Rectal smooth muscle tissue (tissue), 1 donor: ENCODE results near the gene CPNE7.

Experiments used
- H3K27ac ChIP-seq: one replicate; pipeline ENCODE4 v1.7.0; 2013; ENCODE audit warnings: low read depth, low read length, inconsistent platforms
- H3K27me3 ChIP-seq: one replicate; pipeline ENCODE4 v1.7.0; 2013; ENCODE audit warnings: low read length; ENCODE audit not compliant: control insufficient read depth, insufficient read depth
- H3K36me3 ChIP-seq: one replicate; pipeline ENCODE4 v1.7.0; 2013; ENCODE audit warnings: low read length; ENCODE audit not compliant: control insufficient read depth, insufficient read depth
- H3K4me1 ChIP-seq: one replicate; pipeline ENCODE4 v1.7.0; 2013; ENCODE audit warnings: low read length; ENCODE audit not compliant: control insufficient read depth, insufficient read depth
- H3K4me3 ChIP-seq: one replicate; pipeline ENCODE4 v1.7.0; 2013; ENCODE audit warnings: low read length
- H3K9ac ChIP-seq: one replicate; pipeline ENCODE4 v1.7.0; 2013; ENCODE audit warnings: low read length

The CPNE7 gene

DNA sequence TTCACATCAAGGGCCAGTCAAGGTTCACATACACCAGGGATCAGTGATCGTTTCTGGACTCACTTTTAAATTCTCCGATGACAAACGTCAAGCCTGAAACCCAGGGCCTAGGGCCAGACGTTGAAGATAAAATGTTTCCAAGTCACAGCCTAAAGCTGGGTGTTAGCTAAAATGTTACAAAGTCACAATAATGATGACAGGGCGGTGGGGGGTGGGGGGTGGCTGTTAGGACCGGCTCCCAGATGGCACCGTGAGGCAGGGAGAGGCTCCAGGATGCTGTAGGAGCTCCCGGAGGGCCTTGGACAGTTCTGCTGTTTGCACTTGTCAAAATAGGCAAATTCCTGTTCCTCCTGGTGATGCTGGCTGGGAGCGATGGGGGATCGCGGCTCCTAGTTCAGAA lies 31.4 kb upstream of the CPNE7 start:
- Histone ChIP-seq H3K4me3 (no peak overlapping the region), H3K36me3 (peaks cover 8% of the 10 kb centered on the region), H3K4me1 (no peaks in the 10 kb centered on the region), H3K27ac (no peak overlapping the region), H3K9ac (no peak overlapping the region), H3K27me3 (no peaks in the 10 kb centered on the region)

DNA sequence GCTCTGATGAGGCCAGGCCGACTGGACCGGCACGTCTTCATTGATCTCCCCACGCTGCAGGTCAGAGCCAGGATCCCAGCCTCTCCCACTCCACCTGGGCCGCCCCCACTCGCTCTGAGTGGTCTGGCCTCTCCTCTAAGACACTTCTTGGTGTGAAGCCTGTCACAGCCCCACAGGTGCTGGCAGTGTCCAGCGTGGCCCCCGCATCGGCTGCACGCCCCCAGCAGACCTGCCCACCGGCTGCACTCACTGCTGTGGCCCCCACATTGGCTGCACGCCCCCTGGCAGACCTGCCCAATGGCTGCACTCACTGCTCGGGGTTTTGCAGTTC lies 30.9 kb upstream of the CPNE7 start:
- peaks cover 10% of the 10 kb centered on the region for H3K36me3 ChIP-seq
- H3K4me1 ChIP-seq: no peaks in the 10 kb centered on the region
- no peaks in the 10 kb centered on the region for H3K27me3 ChIP-seq
- H3K4me3 ChIP-seq: no peak overlapping the region
- no peak overlapping the region for H3K27ac ChIP-seq
- H3K9ac ChIP-seq: no peak overlapping the region

DNA sequence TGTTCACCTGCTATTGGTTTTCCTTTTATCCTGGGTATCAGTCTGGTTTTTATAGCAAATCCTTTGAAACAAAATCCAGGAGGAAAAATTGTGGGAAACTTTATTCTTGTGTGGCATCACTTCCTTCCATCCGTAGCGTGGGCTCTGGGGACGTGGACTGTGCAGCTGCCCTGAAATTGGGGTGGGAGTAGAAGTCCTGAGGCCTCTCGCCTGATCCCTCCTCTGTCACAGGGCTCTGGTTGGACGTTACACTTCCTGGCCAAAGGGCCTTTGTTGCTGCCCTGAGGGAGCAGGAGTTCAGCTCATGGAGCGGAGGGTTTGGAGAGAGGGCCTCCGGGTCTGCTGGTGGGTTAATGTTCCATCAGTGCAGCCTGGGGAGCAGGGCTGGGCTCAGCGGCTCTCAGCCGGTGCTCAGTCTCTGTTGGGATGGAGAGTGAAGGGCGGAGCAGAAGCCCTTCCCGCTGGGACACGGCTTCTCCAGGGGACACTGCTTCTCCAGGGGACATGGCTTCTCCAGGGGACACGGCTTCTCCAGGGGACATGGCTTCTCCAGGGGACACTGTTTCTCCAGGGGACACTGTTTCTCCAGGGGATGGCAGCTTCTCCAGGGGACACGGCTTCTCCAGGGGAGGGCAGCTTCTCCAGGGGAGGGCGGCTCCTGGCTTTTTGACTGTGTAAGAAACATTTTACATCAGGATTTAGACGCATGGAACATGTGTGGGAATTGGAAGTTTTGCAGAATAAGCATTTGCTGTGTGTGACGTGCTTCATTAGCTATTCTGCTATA lies 30.3 kb upstream of the CPNE7 start:
- Histone ChIP-seq H3K27ac (no peak overlapping the region), H3K9ac (no peak overlapping the region), H3K27me3 (no peaks in the 10 kb centered on the region), H3K4me3 (no peak overlapping the region), H3K4me1 (no peaks in the 10 kb centered on the region), H3K36me3 (peaks cover 12% of the 10 kb centered on the region)

DNA sequence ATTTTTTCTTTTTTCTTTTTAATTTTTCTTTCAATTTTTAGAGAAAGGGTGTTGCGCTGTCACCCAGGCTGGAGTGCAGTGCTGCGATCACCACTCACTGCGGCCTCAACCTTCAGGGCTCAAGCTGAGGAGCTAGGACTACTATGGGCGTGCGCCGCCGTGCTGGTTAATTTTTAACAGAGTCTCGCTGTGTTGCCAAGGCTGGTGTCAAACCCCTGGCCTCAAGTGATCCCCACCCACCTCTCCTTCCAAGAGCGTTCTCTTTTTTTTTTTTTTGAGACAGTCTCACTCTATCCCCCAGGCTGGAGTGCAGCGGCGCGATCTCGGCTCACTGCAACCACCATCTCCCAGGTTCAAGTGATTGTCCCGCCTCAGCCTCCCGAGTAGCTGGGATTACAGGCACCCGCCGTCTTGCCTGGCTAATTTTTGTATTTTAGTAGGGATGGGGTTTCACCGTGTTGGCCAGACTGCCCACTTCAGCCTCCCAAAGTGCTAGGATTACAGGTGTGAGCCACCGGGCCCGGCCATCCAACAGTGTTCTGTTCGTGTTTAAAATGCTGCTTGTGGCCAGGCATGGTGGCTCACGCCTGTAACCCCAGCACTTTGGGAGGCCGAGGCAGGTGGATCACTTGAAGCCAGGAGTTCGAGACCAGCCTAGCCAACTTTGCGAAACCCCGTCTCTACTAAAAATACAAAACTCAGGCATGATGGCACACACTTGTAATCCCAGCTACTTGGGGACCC lies 29.6 kb upstream of the CPNE7 start:
- Histone ChIP-seq H3K27ac (no peak overlapping the region), H3K9ac (no peak overlapping the region), H3K27me3 (no peaks in the 10 kb centered on the region), H3K4me1 (no peaks in the 10 kb centered on the region), H3K4me3 (no peak overlapping the region), H3K36me3 (peaks cover 17% of the 10 kb centered on the region)

DNA sequence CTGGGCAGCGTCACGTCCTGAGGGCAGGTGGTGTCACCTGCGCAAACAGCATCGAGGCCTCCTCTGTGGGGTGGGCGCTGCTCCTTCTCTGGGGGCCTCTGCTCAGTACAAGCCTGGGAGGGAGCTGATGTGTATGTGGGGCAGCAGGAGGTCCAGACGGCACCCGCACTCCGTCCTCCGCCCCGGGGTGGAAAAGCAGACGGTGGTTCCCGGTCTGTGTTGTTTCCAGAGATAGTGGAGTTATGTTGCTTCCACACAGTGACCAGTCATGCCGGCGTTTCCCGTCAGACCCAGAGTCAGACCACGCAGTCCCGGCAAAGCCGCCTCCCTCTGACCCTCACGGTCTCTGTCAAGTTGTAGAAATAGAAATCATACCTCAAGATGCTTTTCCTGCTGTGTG lies 28.8 kb upstream of the CPNE7 start:
- Histone ChIP-seq H3K27me3 (no peaks in the 10 kb centered on the region), H3K27ac (no peak overlapping the region), H3K36me3 (peaks cover 19% of the 10 kb centered on the region), H3K9ac (no peak overlapping the region), H3K4me1 (no peaks in the 10 kb centered on the region), H3K4me3 (no peak overlapping the region)

DNA sequence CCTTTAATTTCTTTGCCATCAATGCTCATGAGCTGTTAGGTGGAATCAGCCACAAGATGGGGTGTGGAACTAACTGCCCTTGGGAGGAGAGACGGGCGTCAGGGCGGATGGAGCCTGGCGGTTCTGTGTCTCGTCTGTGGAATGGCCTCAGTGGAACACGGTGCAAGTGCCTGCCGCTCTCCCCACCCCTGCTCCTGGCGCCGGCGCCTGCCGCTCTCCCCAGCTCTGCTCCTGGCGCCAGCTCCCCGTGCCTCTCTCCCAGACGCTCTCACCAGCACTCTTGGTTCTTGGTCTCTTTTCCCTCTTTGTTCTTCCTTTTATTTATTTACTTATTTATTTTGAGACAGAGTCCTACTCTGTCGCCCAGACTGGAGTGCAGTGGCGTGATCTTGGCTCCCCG lies 28.3 kb upstream of the CPNE7 start:
- H3K9ac ChIP-seq: no peak overlapping the region
- peaks cover 20% of the 10 kb centered on the region for H3K36me3 ChIP-seq
- no peaks in the 10 kb centered on the region for H3K4me1 ChIP-seq
- no peaks in the 10 kb centered on the region for H3K27me3 ChIP-seq
- no peak overlapping the region for H3K27ac ChIP-seq
- H3K4me3 ChIP-seq: no peak overlapping the region

DNA sequence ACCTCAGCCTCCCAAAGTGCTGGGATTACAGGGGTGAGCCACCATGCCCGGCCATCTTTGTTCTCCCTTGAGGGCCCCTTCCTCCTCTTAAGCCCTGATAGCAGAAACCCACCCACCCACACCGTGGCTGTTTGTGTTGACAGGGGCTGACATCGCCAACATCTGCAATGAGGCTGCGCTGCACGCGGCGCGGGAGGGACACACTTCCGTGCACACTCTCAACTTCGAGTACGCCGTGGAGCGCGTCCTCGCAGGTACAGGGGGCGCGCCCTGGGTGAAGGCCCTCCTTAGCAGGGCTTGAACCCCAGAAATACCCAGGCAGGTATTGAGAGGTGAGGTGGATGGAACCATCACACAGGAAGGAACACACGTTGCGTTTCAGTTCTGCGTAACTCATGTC lies 27.7 kb upstream of the CPNE7 start:
- H3K27ac ChIP-seq: no peak overlapping the region
- no peaks in the 10 kb centered on the region for H3K4me1 ChIP-seq
- H3K27me3 ChIP-seq: no peaks in the 10 kb centered on the region
- peaks cover 25% of the 10 kb centered on the region for H3K36me3 ChIP-seq
- no peak overlapping the region for H3K4me3 ChIP-seq
- no peak overlapping the region for H3K9ac ChIP-seq

DNA sequence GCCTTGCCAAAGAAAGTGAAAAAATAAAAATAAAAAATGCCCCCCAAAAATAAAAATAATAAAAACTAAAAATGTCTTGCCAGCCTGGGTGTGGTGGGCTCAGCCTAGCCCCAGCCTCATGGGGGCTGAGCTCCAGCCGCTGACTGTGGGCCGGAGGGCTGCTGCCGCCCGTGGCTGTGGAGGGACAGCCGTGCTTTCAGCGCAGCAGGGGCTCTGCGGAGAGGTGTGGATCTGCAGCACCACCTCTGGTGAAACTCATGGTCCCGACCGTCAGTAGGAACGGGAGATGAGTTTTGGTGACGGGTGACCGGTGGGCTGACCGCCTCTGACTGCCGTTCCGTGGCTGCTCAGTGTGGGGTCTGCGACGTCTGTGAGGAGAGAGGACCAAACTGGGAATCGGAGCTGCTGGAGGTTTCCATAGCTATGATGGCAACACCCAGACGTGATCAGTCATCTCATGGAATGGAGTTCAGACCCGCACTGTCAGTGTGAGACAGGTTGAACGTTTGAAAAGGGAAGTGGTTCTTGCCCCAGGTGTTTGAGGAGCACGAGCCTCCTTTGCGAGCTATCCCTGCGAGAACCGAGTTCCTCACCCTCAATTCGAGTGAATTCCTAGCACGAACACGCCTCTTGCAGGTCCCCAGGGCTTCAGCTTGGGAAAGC lies 27.1 kb upstream of the CPNE7 start:
- H3K9ac ChIP-seq: no peak overlapping the region
- no peak overlapping the region for H3K4me3 ChIP-seq
- H3K27ac ChIP-seq: no peak overlapping the region
- peaks cover 28% of the 10 kb centered on the region for H3K36me3 ChIP-seq
- no peaks in the 10 kb centered on the region for H3K27me3 ChIP-seq
- no peaks in the 10 kb centered on the region for H3K4me1 ChIP-seq

DNA sequence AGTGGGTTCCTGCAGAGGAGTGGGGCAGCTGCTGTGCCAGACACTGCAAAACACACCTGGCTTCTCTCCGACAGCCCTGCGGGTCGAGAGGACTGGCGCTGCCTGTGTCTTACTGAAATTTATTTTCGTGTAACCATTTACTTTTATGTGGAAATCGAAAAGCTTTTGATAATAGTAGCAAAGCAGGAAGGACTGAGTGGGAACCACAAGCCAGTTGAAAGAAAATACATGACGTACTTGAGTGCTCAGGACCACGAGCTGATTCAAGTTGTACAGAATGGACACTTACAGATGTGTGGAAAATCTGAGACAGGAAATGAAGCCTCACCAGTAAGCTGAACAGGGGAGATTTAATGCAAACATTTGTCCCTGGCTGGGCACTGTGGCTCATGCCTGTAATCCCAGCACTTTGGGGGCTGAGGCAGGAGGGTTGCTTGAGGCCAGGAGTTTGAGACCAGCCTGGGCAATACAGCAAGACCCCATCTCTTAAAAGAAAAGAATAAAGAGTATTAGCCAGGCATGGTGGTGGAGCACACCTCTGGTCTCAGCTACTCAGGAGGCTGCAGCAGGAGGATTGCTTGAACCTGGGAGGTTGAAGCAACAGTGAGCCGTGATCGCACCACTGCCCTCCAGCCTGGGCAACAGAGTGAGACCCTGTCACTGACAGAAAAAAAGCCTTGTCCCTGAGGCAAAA lies 26.4 kb upstream of the CPNE7 start:
- no peak overlapping the region for H3K27ac ChIP-seq
- H3K36me3 ChIP-seq: peaks cover 31% of the 10 kb centered on the region
- no peaks in the 10 kb centered on the region for H3K27me3 ChIP-seq
- no peak overlapping the region for H3K4me3 ChIP-seq
- H3K4me1 ChIP-seq: no peaks in the 10 kb centered on the region
- H3K9ac ChIP-seq: no peak overlapping the region

DNA sequence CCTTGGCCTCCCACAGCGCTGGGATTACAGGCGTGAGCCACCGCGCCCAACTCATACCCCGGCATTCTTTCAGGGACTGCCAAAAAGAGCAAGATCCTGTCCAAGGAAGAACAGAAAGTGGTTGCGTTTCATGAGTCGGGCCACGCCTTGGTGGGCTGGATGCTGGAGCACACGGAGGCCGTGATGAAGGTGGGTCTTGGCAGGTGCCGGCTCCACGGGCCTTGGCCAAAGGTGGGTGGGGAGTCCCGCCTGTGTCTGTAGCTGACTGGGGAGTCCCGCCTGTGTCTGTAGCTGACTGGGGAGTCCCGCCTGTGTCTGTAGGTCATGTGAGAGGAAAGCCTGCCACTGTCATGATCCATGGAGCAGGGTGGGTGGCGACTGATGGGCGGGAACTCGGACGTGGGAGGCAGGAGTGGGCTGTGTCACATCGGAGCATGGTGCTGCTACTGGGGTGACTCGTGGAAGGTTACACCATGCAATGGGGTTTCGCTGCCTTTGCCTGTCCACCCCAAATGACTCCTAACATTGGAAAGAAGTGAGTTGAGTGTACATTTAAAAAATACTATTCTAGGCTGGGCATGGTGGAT lies 25.0 kb upstream of the CPNE7 start:
- Histone ChIP-seq H3K36me3 (peaks cover 32% of the 10 kb centered on the region), H3K27me3 (no peaks in the 10 kb centered on the region), H3K9ac (no peak overlapping the region), H3K4me1 (no peaks in the 10 kb centered on the region), H3K4me3 (no peak overlapping the region), H3K27ac (no peak overlapping the region)

DNA sequence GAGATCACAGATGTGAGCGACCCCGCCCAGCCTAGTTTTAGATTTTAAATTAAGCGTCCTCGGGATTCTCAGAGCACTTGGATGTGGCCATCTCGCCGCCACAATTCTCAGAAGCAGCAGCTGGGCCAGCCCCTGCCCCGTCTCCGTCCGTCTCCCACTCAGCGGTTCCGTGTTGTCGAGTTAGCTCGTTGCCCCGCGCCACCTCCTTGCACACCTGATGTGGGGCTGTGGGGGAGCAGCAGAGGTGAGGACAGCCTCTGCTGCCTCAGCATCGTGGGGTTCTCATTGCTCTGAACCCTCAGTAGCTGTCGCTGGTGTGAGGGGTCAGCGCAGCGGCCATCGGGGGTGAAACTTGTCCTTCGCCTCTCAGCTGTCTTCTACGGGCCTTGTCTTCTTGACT lies 23.2 kb upstream of the CPNE7 start:
- no peak overlapping the region for H3K9ac ChIP-seq
- H3K4me3 ChIP-seq: no peak overlapping the region
- no peaks in the 10 kb centered on the region for H3K27me3 ChIP-seq
- no peak overlapping the region for H3K27ac ChIP-seq
- H3K36me3 ChIP-seq: peaks cover 45% of the 10 kb centered on the region
- H3K4me1 ChIP-seq: no peaks in the 10 kb centered on the region

DNA sequence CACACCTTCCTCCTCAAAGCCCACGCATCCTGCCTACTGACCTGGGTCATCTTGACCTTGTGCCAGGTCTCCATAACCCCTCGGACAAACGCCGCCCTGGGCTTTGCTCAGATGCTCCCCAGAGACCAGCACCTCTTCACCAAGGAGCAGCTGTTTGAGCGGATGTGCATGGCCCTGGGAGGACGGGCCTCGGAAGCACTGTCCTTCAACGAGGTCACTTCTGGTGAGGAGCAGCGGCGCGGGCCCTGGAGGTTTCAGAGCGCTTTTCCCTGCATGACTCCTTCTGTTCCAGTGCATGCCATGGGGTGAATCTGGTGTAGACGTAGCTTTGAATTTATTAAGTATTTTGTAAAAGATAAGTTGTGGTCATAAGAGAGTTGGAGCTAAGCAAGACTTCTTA lies 22.6 kb upstream of the CPNE7 start:
- Histone ChIP-seq H3K27me3 (no peaks in the 10 kb centered on the region), H3K9ac (no peak overlapping the region), H3K27ac (no peak overlapping the region), H3K4me1 (no peaks in the 10 kb centered on the region), H3K4me3 (no peak overlapping the region), H3K36me3 (peaks cover 43% of the 10 kb centered on the region)
